Jurkat, Clone E6-1 (cell line): ENCODE results near the gene PML.

Experiments
- DNase-seq: peaks from one replicate; pipeline ENCODE4 v3.0.0-alpha.2; 2011; ENCODE audit warnings: low read depth, low spot score
- H3K4me3 ChIP-seq: 2 replicates; pipeline ENCODE4 v1.5.1; 2011; ENCODE audit warnings: mild to moderate bottlenecking, low read length, control low read depth, moderate library complexity

PML gene

GRCh38 chr15:74035121-74036017 is 40.9 kb downstream of the PML start:
- no peak for DNase-seq
- no peak overlapping the region for H3K4me3 ChIP-seq

GRCh38 chr15:74036271-74037170 is 42.0 kb downstream of the PML start:
- no peak for DNase-seq

GRCh38 chr15:74037171-74038117 is 42.9 kb downstream of the PML start:
- DNase-seq, result no peak

More at GRCh38 chr15:74036271-74037170, 42.0 kb downstream of the PML start:
- no peak overlapping the region for H3K4me3 ChIP-seq

GRCh38 chr15:74038707-74039655 is 44.5 kb downstream of the PML start:
- no peak for DNase-seq
- H3K4me3 ChIP-seq, result no peak overlapping the region

More at GRCh38 chr15:74037171-74038117, 42.9 kb downstream of the PML start:
- no peak overlapping the region for H3K4me3 ChIP-seq

GRCh38 chr15:74039656-74040010 is 45.1 kb downstream of the PML start:
- no peak overlapping the region for H3K4me3 ChIP-seq
- no peak for DNase-seq

GRCh38 chr15:74040109-74040850 is 45.8 kb downstream of the PML start:
- DNase-seq, result no peak
- no peak overlapping the region for H3K4me3 ChIP-seq

GRCh38 chr15:74041311-74041756 is 46.8 kb downstream of the PML start:
- H3K4me3 ChIP-seq, result no peak overlapping the region
- no peak for DNase-seq

- DNase-seq, result no peak
Observed at GRCh38 chr15:74041777-74042435, 47.4 kb downstream of the PML start.

GRCh38 chr15:74042603-74043424 is 48.3 kb downstream of the PML start:
- DNase-seq, result no peak

More at GRCh38 chr15:74041777-74042435, 47.4 kb downstream of the PML start:
- H3K4me3 ChIP-seq, result no peak overlapping the region

GRCh38 chr15:74043425-74044266 is 49.1 kb downstream of the PML start:
- DNase-seq, result no peak
- H3K4me3 ChIP-seq, result no peak overlapping the region

More at GRCh38 chr15:74042603-74043424, 48.3 kb downstream of the PML start:
- no peak overlapping the region for H3K4me3 ChIP-seq

GRCh38 chr15:74044267-74045110 is 50.0 kb downstream of the PML start:
- no peak overlapping the region for H3K4me3 ChIP-seq
- no peak for DNase-seq

- H3K4me3 ChIP-seq, result no peak overlapping the region
- DNase-seq, result no peak
Observed at GRCh38 chr15:74045184-74045583, 50.7 kb downstream of the PML start.

GRCh38 chr15:74045636-74046274 is 51.2 kb downstream of the PML start:
- no peak for DNase-seq
- H3K4me3 ChIP-seq, result no peak overlapping the region

GRCh38 chr15:74046275-74046674 is 51.8 kb downstream of the PML start:
- DNase-seq, result no peak
- no peak overlapping the region for H3K4me3 ChIP-seq
